Globus pallidus (tissue), 1 donor: ENCODE measurements around the gene SOX6.

ENCODE experiments used
- DNase-seq: peaks from one replicate; pipeline ENCODE4 v3.0.0-alpha.2; 2015; ENCODE audit warnings: low spot score

SOX6 gene

DNA sequence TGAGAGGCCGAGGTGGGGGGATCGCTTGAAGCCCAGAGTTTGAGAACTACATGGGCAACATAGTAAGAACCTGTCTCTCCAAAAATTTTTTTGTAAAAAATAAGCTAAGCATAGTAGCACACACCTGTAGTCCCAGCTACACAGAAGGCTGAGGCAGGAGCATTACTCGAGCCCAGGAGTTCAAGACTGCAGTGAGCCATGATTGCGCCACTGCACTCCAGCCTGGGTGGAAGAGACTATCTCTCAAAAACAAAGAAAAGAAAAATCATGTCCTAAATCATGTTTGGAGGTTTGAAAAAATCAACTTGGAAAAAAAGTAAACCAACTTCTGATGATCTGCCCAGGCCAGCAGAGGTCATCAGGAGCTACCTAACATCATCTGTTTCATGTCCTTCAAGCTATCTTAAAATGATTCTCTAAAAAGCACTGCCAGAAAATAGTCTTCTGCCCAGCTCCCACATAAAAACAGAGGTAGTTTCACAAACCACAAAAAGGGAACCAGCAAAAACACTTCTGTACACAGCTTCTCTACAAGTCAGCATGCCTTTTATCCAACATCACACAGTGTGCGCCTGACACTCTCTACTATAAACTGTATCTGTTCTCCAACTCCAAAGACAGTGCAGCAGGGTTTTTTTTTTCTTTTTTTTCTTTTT is 165.0 kb downstream of the SOX6 start:
- DNase-seq = peak; percentile 47

DNA sequence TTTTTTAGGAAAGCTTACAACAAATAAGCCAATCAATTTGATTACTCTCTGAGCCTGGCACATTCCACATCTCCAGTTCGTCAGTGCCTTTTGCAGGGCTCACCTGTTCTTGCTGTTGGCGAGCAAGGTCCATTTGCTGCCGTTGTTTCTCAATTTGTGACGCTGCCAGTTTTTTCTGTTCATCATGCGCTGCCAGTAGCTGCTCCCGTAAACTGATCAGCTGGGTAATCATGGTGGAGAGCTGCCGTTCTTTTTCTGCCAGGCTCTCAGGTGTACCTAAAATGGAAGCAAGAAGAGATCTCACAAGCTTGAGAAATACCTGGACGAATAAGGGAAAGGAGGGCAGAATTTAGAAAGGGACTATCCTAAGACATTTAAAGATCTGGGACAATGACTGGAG is 169.7 kb downstream of the SOX6 start:
- DNase-seq = no peak

GRCh38 chr11:16185042-16185441 is 171.3 kb downstream of the SOX6 start:
- DNase-seq = no peak

- no peak for DNase-seq
These were observed 171.8 kb downstream of the SOX6 start for GRCh38 chr11:16184588-16184987.

- DNase-seq = no peak
These were observed 173.8 kb downstream of the SOX6 start for GRCh38 chr11:16182553-16182952.

DNA sequence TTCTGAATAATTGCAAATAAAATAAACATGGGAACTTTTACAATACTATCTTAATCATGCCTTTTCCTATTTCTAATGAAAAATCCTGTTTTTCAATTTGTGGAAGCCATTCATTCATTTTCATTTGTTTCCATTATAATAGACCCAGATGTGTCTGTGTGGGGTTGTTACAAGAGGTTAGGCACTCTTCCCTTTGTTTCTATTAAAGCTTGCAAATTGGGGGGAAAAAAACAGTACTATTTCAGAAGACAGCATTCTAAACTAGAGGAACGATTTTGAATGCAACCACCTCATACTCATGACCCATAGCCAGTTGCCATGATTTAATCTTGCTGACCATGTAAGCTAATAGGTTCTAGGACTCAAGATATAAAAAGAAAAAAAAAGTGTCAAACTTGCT is 175.5 kb downstream of the SOX6 start:
- DNase-seq = no peak

GRCh38 chr11:16179676-16180075 is 176.7 kb downstream of the SOX6 start:
- DNase-seq = no peak

DNA sequence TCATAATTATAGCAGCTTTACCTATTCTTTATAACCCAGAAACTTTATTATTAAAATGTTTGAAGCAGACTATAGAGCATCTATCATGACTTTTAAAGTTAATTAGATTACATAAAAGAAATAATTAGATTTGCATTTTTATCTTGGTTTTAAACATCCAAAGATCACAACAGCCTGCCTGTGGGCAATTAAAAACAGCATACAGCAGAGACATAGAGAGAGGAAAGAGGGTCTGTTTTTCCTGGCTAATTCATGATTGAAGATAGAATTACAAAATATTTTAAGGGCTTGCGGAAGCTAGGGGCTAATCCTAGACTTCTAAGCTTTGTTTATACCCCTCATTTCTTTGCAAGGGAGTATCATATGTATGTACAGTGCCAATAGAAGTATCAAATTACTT is 178.1 kb downstream of the SOX6 start:
- DNase-seq = no peak

GRCh38 chr11:16177688-16178087 is 178.7 kb downstream of the SOX6 start:
- no peak for DNase-seq

- no peak for DNase-seq
These were observed 182.5 kb downstream of the SOX6 start for GRCh38 chr11:16173798-16174197.

GRCh38 chr11:16171882-16172281 is 184.5 kb downstream of the SOX6 start:
- no peak for DNase-seq

DNA sequence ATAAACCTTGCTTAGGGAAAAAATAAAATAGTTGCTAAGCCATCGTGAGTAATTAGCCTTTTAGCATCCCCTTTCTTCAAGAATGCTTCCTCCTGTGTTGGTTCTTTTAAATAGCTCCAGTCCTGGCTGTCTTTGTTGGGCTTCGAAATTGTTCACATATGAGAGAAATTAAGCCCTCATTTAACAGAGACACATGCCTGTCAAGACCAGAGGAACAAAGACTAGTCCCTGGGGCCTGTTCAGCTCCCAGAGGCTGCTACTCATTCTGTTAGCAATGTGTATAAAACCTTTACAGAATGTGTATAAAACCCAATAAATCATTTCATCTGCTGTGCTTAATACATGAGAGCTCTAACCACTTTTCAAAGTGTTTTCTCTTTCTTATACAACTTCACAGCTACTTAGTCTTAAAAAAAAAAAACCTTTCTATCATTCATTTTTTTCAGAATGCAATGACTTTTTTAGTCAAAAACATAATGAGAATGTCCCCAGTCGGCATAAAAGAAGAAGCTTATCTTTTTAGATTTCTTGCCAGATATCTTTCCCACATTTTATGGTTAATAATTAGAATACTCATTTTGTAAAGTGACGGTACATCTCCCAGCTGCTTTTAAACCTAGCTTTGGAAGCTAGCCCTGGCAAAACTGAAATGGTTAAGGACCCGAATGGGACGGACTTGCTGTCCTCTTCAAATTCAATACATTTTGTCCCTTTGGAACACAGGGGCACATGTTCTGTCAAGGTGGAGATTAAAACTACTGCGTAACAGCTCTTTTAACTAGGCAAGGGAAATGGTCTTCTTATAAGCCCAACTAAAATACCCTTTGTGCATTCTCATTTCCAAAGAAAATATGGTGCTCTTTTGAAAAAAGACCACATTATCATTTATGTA is 186.1 kb downstream of the SOX6 start:
- DNase-seq = no peak

- no peak for DNase-seq
These were observed 186.8 kb downstream of the SOX6 start for GRCh38 chr11:16169541-16169940.

DNA sequence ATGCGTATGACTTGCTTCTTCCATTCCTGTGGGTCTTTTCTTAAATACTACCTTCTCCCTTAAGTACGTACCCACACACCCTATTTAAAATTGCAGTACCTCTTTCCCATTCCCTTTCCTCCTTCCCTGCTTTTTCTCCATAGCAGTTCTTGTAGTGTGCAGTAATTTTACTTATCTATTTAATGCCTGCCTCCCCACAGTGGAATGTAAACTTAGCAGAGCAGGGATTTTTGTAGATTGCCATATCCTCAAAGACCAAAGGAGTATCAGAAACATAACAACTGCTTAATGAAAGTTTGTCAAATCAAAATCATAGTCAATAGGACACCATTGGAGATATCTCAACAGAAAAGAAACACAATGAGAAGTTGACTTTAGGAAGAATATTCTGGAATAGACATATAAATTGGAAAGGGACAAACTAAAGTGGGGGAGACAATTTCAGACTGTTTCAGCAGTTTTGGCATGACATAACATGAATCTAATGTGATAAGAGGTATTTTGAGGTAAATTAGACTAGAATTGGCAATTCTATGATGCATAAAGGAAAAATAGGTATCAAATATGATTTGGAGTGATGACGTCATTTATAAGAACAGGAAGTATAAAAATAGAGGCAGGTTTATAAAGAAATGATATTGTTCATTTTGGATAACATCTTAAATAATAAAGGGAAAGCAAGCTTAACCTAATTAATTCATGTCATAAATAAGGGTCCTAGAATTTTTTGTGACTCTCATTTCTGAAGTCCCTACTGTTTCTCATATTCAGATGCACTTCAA is 188.4 kb downstream of the SOX6 start:
- DNase-seq = no peak

DNA sequence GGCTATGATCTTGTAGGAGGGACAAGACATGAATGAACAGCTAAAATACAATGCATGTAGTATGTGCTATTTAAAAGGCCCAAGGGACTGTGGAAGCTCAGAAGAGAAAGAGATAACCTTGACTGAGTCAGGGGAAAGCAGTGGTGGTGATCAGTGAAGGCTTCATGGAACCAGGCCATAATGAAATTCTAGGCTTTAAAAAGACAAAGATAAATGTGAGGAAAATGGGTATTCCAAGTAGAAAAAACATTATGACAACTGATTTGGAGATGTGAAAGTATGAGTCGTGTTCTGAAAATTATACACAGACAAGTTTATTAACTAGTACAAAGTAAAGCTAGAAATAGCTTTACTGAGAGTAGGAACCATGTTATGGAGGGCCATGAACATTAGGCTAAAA is 189.8 kb downstream of the SOX6 start:
- DNase-seq = no peak

- DNase-seq = no peak
These were observed 196.2 kb downstream of the SOX6 start for GRCh38 chr11:16160146-16160545.

DNA sequence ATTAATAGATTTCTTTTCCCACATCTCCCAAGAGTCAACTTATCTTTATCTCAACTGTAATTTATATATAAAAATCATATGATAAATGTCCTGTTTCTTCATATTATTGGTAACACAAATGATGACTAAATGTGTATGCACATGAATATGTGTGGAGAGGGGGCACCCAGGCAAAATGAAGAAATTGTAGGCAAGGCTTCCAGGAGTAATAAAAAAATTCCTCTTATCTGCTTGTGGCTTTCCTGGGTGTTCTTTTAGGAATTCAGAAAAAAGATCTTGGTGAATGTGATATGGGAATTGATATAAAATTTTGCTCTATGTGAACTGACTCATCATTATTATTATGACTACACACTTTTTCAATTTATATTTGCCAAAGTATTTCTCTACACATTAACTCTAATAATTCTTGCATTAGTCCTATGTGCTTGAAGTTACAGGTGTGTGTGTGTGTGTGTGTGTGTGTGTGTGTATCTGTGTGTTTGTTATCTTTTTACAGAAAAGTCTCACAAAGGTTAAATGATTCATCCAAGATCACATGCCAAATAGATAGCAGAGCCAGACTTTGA is 197.8 kb downstream of the SOX6 start:
- no peak for DNase-seq

DNA sequence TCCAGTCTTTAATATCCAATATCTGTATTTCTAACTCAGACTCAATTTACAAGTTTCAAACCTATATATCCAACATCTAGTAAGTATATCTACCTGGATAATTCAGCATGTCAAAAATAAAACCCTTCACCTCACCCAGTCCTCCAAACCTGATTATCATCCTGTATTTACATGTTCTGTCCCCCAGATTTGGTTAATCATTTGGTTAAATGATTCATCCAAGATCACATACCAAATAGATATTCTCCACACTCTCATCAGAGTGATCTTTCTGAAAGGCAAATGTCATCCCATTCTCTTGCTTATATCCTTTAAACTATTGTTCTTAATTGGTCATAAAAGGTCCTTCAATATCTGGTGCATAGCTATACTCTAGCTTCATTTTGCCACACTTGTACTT is 199.0 kb downstream of the SOX6 start:
- no peak for DNase-seq

DNA sequence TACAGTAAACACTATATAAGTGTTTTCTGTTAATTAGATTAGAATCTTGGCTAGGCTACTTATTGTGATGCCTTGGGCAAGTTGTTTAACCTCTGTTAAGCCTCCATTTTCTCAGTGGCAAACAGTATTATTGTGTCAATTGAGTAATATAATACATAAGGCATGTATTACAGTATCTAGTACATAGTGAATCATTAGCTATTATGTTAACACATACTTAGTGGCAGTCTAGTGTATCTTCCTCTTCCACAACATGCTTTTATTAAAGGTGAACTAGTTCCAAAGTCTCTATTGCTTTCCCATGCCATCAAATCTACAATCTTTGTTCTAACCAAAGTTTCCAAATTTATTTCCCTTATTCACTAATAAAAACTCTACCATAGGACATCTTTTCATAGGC is 200.9 kb downstream of the SOX6 start:
- no peak for DNase-seq

- no peak for DNase-seq
These were observed 201.5 kb downstream of the SOX6 start for GRCh38 chr11:16154715-16155396.

DNA sequence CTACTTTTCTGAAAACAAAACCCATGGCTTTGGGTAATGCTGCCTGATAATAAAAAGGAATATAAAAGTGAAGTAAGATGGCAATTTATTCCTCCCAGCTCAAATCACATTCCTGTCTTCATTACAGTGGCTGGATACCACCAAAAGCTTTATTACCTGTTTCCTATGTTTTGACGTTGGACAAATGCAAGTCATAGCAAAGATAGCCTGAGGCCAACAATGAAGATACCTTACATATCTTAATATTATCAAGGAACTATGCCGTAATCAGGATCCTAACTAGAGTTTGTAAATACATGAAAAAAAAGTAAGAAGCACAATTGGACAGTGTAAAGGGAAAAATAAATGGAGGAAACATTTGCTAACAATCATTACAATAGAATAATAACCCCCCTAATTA is 202.4 kb downstream of the SOX6 start:
- DNase-seq = no peak

- DNase-seq = no peak
These were observed 205.2 kb downstream of the SOX6 start for GRCh38 chr11:16151138-16151537.
